NK-92 (cell line): ENCODE measurements around the gene SIM1.

ENCODE experiments used
- DNase-seq: peaks from one replicate; lab custom pipeline; 2025; ENCODE audit not compliant: unreplicated experiment; lab: John Stamatoyannopoulos, UW

Gene SIM1

GRCh38 chr6:100456908-100457235 lies 7.8 kb downstream of the SIM1 start:
- no peak for DNase-seq

GRCh38 chr6:100456141-100456907 lies 8.4 kb downstream of the SIM1 start:
- DNase-seq: no peak

- no peak for DNase-seq
Observed at GRCh38 chr6:100455230-100456124, 9.2 kb downstream of the SIM1 start.

GRCh38 chr6:100454551-100455229 lies 10.0 kb downstream of the SIM1 start:
- no peak for DNase-seq

- DNase-seq: no peak
Observed at GRCh38 chr6:100453701-100454521, 10.8 kb downstream of the SIM1 start.

GRCh38 chr6:100452998-100453397 lies 11.7 kb downstream of the SIM1 start:
- no peak for DNase-seq

- DNase-seq: no peak
Observed at GRCh38 chr6:100451577-100451976, 13.1 kb downstream of the SIM1 start.

GRCh38 chr6:100449239-100449691 lies 15.5 kb downstream of the SIM1 start:
- no peak for DNase-seq

GRCh38 chr6:100447900-100448748 lies 16.6 kb downstream of the SIM1 start:
- DNase-seq: no peak

GRCh38 chr6:100447081-100447899 lies 17.4 kb downstream of the SIM1 start:
- no peak for DNase-seq

GRCh38 chr6:100446115-100447080 lies 18.3 kb downstream of the SIM1 start:
- DNase-seq: no peak

GRCh38 chr6:100445512-100445911 lies 19.2 kb downstream of the SIM1 start:
- no peak for DNase-seq

- DNase-seq: no peak
Observed at GRCh38 chr6:100440935-100441334, 23.8 kb downstream of the SIM1 start.

- DNase-seq: no peak
Observed at GRCh38 chr6:100435299-100435698, 29.4 kb downstream of the SIM1 start.

GRCh38 chr6:100433726-100434435 lies 30.8 kb downstream of the SIM1 start:
- no peak for DNase-seq

- DNase-seq: no peak
Observed at GRCh38 chr6:100432136-100432535, 32.6 kb downstream of the SIM1 start.

- no peak for DNase-seq
Observed at GRCh38 chr6:100430962-100431361, 33.8 kb downstream of the SIM1 start.
